Measurements from ENCODE around the gene PATJ.

GRCh38 chr1:62058956-62059355 lies 316.7 kb downstream of the PATJ start:
- TF ChIP-seq POLR2AphosphoS5 (IDR thresholded peaks at IDR 0.05; ENCODE audit: insufficient read depth, low read depth, low read length) (no peak), POLR2A (IDR thresholded peaks at IDR 0.05; ENCODE audit: low read depth, low read length) (no peak), MYC (IDR thresholded peaks at IDR 0.05; ENCODE audit: low read depth, low read length) (no peak)

Data from endothelial cell of umbilical vein (primary cell).